HUES48 (cell line): Measurements from ENCODE around the gene FOXD2.

Source experiments
- H3K27ac ChIP-seq: one replicate; pipeline ENCODE4 v1.7.0; 2013; ENCODE audit warnings: low read depth, low read length, inconsistent platforms
- H3K27me3 ChIP-seq: 2 replicates; pipeline ENCODE4 v1.6.1; 2013; ENCODE audit warnings: mild to moderate bottlenecking, low read length; ENCODE audit not compliant: control insufficient read depth, insufficient read depth
- H3K36me3 ChIP-seq: 2 replicates; pipeline ENCODE4 v1.6.1; 2013; ENCODE audit warnings: low read length; ENCODE audit not compliant: control insufficient read depth, insufficient read depth
- H3K4me1 ChIP-seq: 2 replicates; pipeline ENCODE4 v1.6.1; 2013; ENCODE audit warnings: mild to moderate bottlenecking, low read length; ENCODE audit not compliant: control insufficient read depth, insufficient read depth
- H3K4me3 ChIP-seq: 2 replicates; pipeline ENCODE4 v1.5.1; 2013; ENCODE audit warnings: mild to moderate bottlenecking, low read depth, low read length
- H3K9ac ChIP-seq: 2 replicates; pipeline ENCODE4 v1.6.1; 2013; ENCODE audit warnings: mild to moderate bottlenecking, low read depth, low read length, moderate library complexity
- H3K9me3 ChIP-seq: 2 replicates; pipeline ENCODE4 v1.6.1; 2013; ENCODE audit warnings: low read length; ENCODE audit not compliant: control insufficient read depth, insufficient read depth

FOXD2 gene

GRCh38 chr1:47442202-47442601, 4.4 kb downstream of the FOXD2 start:
- H3K9ac ChIP-seq = no peak overlapping the region
- peaks cover 33% of the 10 kb centered on the region for H3K4me1 ChIP-seq
- no peak overlapping the region for H3K27ac ChIP-seq
- peaks cover 99% of the 10 kb centered on the region for H3K27me3 ChIP-seq
- H3K9me3 ChIP-seq = no peaks in the 10 kb centered on the region
- no peaks in the 10 kb centered on the region for H3K36me3 ChIP-seq
- H3K4me3 ChIP-seq = no peak overlapping the region

GRCh38 chr1:47442842-47443529, 5.1 kb downstream of the FOXD2 start:
- Histone ChIP-seq H3K4me1 (peaks cover 33% of the 10 kb centered on the region), H3K27ac (no peak overlapping the region), H3K27me3 (peaks cover 100% of the 10 kb centered on the region)

GRCh38 chr1:47443530-47444296, 5.9 kb downstream of the FOXD2 start:
- peaks cover 33% of the 10 kb centered on the region for H3K4me1 ChIP-seq
- H3K27me3 ChIP-seq = peaks cover 100% of the 10 kb centered on the region
- H3K9ac ChIP-seq = no peak overlapping the region
- no peaks in the 10 kb centered on the region for H3K36me3 ChIP-seq
- no peaks in the 10 kb centered on the region for H3K9me3 ChIP-seq
- peak overlapping the region; percentile 45 for H3K4me3 ChIP-seq
- no peak overlapping the region for H3K27ac ChIP-seq

More at GRCh38 chr1:47442842-47443529, 5.1 kb downstream of the FOXD2 start:
- 0 out of 2 replicates have a peak overlapping the region, but pooled peaks have one; percentile 45 for H3K4me3 ChIP-seq
- no peaks in the 10 kb centered on the region for H3K9me3 ChIP-seq
- H3K9ac ChIP-seq = no peak overlapping the region
- no peaks in the 10 kb centered on the region for H3K36me3 ChIP-seq

GRCh38 chr1:47444297-47444561, 6.4 kb downstream of the FOXD2 start:
- Histone ChIP-seq H3K27ac (no peak overlapping the region), H3K9ac (no peak overlapping the region), H3K9me3 (no peaks in the 10 kb centered on the region), H3K27me3 (peaks cover 100% of the 10 kb centered on the region), H3K4me1 (peaks cover 33% of the 10 kb centered on the region), H3K4me3 (peak overlapping the region; percentile 45), H3K36me3 (no peaks in the 10 kb centered on the region)

- peaks cover 100% of the 10 kb centered on the region for H3K27me3 ChIP-seq
- H3K4me3 ChIP-seq = peak overlapping the region; percentile 45
- H3K27ac ChIP-seq = no peak overlapping the region
Observed at GRCh38 chr1:47444562-47445465, 7.0 kb downstream of the FOXD2 start.

GRCh38 chr1:47445823-47446550, 8.1 kb downstream of the FOXD2 start:
- Histone ChIP-seq H3K4me1 (peaks cover 35% of the 10 kb centered on the region), H3K27me3 (peaks cover 100% of the 10 kb centered on the region), H3K4me3 (0 out of 2 replicates have a peak overlapping the region, but pooled peaks have one; percentile 8), H3K9ac (no peak overlapping the region), H3K27ac (no peak overlapping the region), H3K36me3 (no peaks in the 10 kb centered on the region), H3K9me3 (no peaks in the 10 kb centered on the region)

More at GRCh38 chr1:47444562-47445465, 7.0 kb downstream of the FOXD2 start:
- H3K4me1 ChIP-seq = peaks cover 35% of the 10 kb centered on the region
- H3K9me3 ChIP-seq = no peaks in the 10 kb centered on the region
- H3K36me3 ChIP-seq = no peaks in the 10 kb centered on the region
- no peak overlapping the region for H3K9ac ChIP-seq

GRCh38 chr1:47448462-47449222, 10.8 kb downstream of the FOXD2 start:
- peaks cover 28% of the 10 kb centered on the region for H3K4me1 ChIP-seq
- H3K27ac ChIP-seq = no peak overlapping the region
- H3K9ac ChIP-seq = no peak overlapping the region
- H3K4me3 ChIP-seq = no peak overlapping the region
- H3K36me3 ChIP-seq = no peaks in the 10 kb centered on the region
- H3K9me3 ChIP-seq = no peaks in the 10 kb centered on the region
- peaks cover 98% of the 10 kb centered on the region for H3K27me3 ChIP-seq

- H3K4me3 ChIP-seq = peak overlapping the region; percentile 8; the same call in 1 of the 2 replicates
- H3K4me1 ChIP-seq = peaks cover 17% of the 10 kb centered on the region
- H3K36me3 ChIP-seq = no peaks in the 10 kb centered on the region
- no peak overlapping the region for H3K27ac ChIP-seq
- no peak overlapping the region for H3K9ac ChIP-seq
- H3K9me3 ChIP-seq = no peaks in the 10 kb centered on the region
- H3K27me3 ChIP-seq = peaks cover 86% of the 10 kb centered on the region
Observed at GRCh38 chr1:47449822-47450552, 12.1 kb downstream of the FOXD2 start.

- Histone ChIP-seq H3K4me3 (no peak overlapping the region), H3K27ac (no peak overlapping the region), H3K4me1 (peaks cover 11% of the 10 kb centered on the region), H3K9me3 (no peaks in the 10 kb centered on the region), H3K36me3 (no peaks in the 10 kb centered on the region), H3K27me3 (peaks cover 84% of the 10 kb centered on the region), H3K9ac (no peak overlapping the region)
Observed at GRCh38 chr1:47450606-47451005, 12.8 kb downstream of the FOXD2 start.
